Vagina (tissue), 2 donors: ENCODE data around the gene PPP1R14B. TPM values are rescaled to one million over a fixed set of nuclear protein-coding genes. Genes with fewer than 3 reads are reported as not detected.

Source experiments
- DNase-seq, 2 donors: peaks; one replicate each; pipeline ENCODE4 v3.0.0-alpha.2; 2017; ENCODE audit errors: extremely low spot score in 2 of 2
- H3K27ac ChIP-seq: fragments of 200-600 bp; sonication (generic); one replicate; pipeline ENCODE4 v1.5.1; 2019
- H3K27me3 ChIP-seq: fragments of 200-600 bp; sonication (generic); one replicate; pipeline ENCODE4 v1.5.1; 2019
- H3K36me3 ChIP-seq, 2 donors: fragments of 200-600 bp; sonication (generic); one replicate each; pipeline ENCODE4 v1.5.1; 2017 to 2019
- H3K4me1 ChIP-seq: fragments of 200-600 bp; sonication (generic); one replicate; pipeline ENCODE4 v1.5.1; 2019
- H3K4me3 ChIP-seq, 2 donors: fragments of 200-600 bp; sonication (generic); 1 replicate in 1 of 2; 2 replicates in 1 of 2; pipeline ENCODE4 v1.5.1; 2016 to 2019
- H3K9me3 ChIP-seq: fragments of 200-600 bp; sonication (generic); one replicate; pipeline ENCODE4 v1.5.1; 2019
- POLR2A ChIP-seq, 2 donors: fragments of 450-650 bp; IDR thresholded peaks; one replicate each; pipeline ENCODE4 v1.6.1; 2017; ENCODE audit warnings: antibody characterized with exemption in 2 of 2, mild to moderate bottlenecking in 2 of 2, moderate library complexity in 2 of 2
- POLR2AphosphoS5 ChIP-seq, 2 donors: sonication (generic); formaldehyde crosslinking; IDR thresholded peaks; one replicate each; pipeline ENCODE4 v1.9.0; 2017; ENCODE audit warnings: antibody characterized with exemption in 2 of 2, mild to moderate bottlenecking in 2 of 2, low read depth in 1 of 2; ENCODE audit not compliant: insufficient read depth in 1 of 2
- intact Hi-C: fragments of 100-400 bp; cut with DNase I; formaldehyde crosslinking; loops from one replicate; pipeline ENCODE4 v1.15.1; 2023
- total RNA-seq: library from RNA; depleted of rRNA; stranded (reverse); fragments of >200 nt; gene quantifications from one replicate; pipeline ENCODE4 v1.2.3, GENCODE V29; 2016
- TF ChIP-seq, protein P1 (sequence below), 3 experiments: fragments of 450-650 bp in 2 of 3; fragments of 200-600 bp in 1 of 3; sonication (generic) in 1 of 3; IDR thresholded peaks; one replicate each; pipeline ENCODE4 v1.5.1; 2017 to 2019; ENCODE audit warnings: antibody characterized with exemption in 3 of 3, mild to moderate bottlenecking in 2 of 3, moderate library complexity in 2 of 3

Gene PPP1R14B
- total RNA-seq, 1 donor from 2014 or later: 85.2 TPM

DNA sequence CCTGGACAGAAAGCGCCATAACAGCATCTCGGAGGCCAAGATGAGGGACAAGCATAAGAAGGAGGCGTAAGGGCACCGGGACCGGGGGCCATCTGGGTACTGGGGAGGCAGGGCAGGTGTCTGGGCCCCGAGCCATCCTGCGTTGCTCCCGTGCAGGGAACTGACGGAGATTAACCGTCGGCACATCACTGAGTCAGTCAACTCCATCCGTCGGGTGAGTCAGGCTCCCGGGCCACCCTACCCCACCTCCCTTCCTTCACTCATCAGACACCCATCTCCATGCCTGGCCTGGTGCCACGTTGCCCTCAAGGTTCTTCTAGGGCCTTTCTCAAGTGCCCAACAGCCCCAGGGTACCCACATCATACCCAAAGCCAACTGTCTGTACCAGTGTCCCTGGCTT is 19.6 kb upstream of the PPP1R14B start:
- Histone ChIP-seq H3K9me3 (no peaks in the 10 kb centered on the region), H3K4me1 (peaks cover 21% of the 10 kb centered on the region), H3K27me3 (no peaks in the 10 kb centered on the region), H3K27ac (no peak overlapping the region), H3K36me3 (peaks cover 0 to 46% of the 10 kb centered on the region in 2 donors), H3K4me3 (no peak overlapping the region)
- intact Hi-C loops: no loop called here
- TF ChIP-seq, protein P1, sequence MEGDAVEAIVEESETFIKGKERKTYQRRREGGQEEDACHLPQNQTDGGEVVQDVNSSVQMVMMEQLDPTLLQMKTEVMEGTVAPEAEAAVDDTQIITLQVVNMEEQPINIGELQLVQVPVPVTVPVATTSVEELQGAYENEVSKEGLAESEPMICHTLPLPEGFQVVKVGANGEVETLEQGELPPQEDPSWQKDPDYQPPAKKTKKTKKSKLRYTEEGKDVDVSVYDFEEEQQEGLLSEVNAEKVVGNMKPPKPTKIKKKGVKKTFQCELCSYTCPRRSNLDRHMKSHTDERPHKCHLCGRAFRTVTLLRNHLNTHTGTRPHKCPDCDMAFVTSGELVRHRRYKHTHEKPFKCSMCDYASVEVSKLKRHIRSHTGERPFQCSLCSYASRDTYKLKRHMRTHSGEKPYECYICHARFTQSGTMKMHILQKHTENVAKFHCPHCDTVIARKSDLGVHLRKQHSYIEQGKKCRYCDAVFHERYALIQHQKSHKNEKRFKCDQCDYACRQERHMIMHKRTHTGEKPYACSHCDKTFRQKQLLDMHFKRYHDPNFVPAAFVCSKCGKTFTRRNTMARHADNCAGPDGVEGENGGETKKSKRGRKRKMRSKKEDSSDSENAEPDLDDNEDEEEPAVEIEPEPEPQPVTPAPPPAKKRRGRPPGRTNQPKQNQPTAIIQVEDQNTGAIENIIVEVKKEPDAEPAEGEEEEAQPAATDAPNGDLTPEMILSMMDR (IDR thresholded peaks at IDR 0.05): no peak
- TF ChIP-seq POLR2AphosphoS5 (IDR thresholded peaks at IDR 0.05; ENCODE audit: insufficient read depth in 1 of 2, low read depth in 1 of 2): no peak
- no peak for TF ChIP-seq POLR2A (IDR thresholded peaks at IDR 0.05)
- DNase-seq: no peak

DNA sequence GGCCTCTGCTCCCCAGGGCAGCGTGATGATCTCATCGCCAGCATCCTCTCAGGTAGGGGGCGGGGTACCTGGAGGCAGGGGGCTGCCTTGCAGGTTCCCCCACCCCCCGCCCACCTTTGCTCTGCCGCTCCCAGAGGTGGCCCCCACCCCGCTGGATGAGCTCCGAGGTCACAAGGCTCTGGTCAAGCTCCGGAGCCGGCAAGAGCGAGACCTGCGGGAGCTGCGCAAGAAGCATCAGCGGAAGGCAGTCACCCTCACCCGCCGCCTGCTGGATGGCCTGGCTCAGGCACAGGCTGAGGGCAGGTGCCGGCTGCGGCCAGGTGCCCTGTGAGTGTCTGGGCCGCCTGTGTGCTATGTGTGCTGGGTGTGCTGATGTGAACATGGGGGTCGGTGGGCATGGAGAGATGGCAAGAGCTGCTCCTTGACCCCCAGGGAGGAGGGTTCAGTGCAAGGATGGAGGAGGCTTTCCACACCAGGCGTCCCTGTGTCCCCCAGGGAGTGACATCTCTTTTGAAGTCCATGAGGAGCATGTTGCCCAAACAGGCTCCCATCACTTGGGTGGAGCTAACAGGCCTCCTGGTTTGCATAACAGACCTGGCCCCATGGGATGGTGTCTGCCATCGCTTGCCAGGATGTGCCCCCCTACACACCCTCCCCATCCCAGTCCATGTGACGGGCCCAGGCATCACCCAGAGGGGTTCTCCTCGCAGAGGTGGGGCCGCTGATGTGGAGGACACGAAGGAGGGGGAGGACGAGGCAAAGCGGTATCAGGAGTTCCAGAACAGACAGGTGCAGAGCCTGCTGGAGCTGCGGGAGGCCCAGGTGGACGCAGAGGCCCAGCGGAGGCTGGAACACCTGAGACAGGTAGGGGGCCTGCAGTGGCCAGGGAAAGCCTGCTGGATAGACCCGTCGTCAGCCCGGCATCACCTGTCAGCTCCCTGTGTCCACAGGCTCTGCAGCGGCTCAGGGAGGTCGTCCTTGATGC is 18.7 kb upstream of the PPP1R14B start:
- Histone ChIP-seq H3K4me3 (no peak overlapping the region), H3K27me3 (no peaks in the 10 kb centered on the region), H3K27ac (no peak overlapping the region), H3K4me1 (peaks cover 21% of the 10 kb centered on the region), H3K36me3 (peaks cover 0 to 53% of the 10 kb centered on the region in 2 donors), H3K9me3 (no peaks in the 10 kb centered on the region)
- DNase-seq: no peak
- intact Hi-C loops: no loop called here
- TF ChIP-seq, protein P1 (IDR thresholded peaks at IDR 0.05): no peak
- TF ChIP-seq POLR2A (IDR thresholded peaks at IDR 0.05) (no peak), POLR2AphosphoS5 (IDR thresholded peaks at IDR 0.05; ENCODE audit: insufficient read depth in 1 of 2, low read depth in 1 of 2) (no peak)

DNA sequence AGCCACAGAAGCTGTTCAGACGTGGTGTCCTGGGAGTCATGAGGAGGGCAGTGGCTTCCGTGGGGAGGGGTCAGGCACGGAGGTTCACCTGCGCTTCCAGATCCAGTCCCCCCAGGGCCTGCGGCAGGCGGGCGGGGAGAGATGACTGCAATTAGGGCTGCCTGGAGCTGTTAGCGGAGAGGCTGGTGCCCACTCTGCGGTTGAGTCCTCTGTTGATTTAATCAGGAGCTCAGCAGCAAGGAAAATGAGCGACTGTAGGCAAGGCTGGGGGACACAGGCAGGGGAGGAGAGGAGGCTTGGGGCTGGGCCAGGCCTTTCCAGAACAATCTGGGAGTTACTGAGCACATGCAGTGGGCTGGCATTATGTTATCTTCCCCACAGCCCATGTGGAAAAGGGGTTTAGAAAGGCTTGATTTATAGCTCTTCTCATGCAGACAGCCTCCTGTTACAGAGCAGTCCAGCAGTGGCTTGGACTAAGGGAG is 17.7 kb upstream of the PPP1R14B start:
- TF ChIP-seq POLR2AphosphoS5 (IDR thresholded peaks at IDR 0.05; ENCODE audit: insufficient read depth in 1 of 2, low read depth in 1 of 2) (no peak), POLR2A (IDR thresholded peaks at IDR 0.05) (no peak)
- TF ChIP-seq, protein P1 (IDR thresholded peaks at IDR 0.05): no peak
- H3K4me3 ChIP-seq: no peak overlapping the region
- H3K4me1 ChIP-seq: peaks cover 21% of the 10 kb centered on the region
- no peak for DNase-seq
- H3K27ac ChIP-seq: no peak overlapping the region
- H3K9me3 ChIP-seq: no peaks in the 10 kb centered on the region
- intact Hi-C loops: no loop called here
- no peaks in the 10 kb centered on the region for H3K27me3 ChIP-seq
- H3K36me3 ChIP-seq: peaks cover 0 to 57% of the 10 kb centered on the region in 2 donors

DNA sequence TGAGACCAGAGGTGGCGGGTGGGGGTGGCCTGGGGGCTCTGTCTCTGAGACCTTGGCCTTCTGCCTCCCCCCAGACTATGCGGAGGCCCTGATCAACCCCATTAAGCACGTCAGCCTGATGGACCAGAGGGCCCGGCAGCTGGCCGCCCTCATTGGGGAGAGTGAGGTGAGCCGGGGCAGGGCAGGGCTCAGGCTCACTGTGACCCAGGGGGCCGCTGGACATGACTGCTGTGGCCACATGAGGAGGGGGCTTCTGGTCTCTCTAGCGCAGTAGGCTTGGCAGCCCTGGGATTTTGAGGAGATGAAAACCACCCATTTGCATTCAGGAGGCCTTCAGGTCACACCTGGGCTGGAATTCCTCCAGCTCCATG is 17.2 kb upstream of the PPP1R14B start:
- intact Hi-C loops: no loop called here
- no peak overlapping the region for H3K4me3 ChIP-seq
- H3K9me3 ChIP-seq: no peaks in the 10 kb centered on the region
- TF ChIP-seq POLR2A (IDR thresholded peaks at IDR 0.05): no peak
- no peak for TF ChIP-seq POLR2AphosphoS5 (IDR thresholded peaks at IDR 0.05; ENCODE audit: insufficient read depth in 1 of 2, low read depth in 1 of 2)
- TF ChIP-seq, protein P1 (IDR thresholded peaks at IDR 0.05): no peak
- peaks cover 0 to 62% of the 10 kb centered on the region in 2 donors for H3K36me3 ChIP-seq
- peaks cover 19% of the 10 kb centered on the region for H3K4me1 ChIP-seq
- no peak overlapping the region for H3K27ac ChIP-seq
- no peak for DNase-seq
- H3K27me3 ChIP-seq: no peaks in the 10 kb centered on the region
